ENCODE results near the gene ICOS. TPM values are rescaled to one million over a fixed set of nuclear protein-coding genes. Genes with fewer than 3 reads are reported as not detected.

The ICOS gene
- total and polyA plus RNA-seq, 2 of the 4 experiments (the other 2 are of a cell fraction), result not detected

DNA sequence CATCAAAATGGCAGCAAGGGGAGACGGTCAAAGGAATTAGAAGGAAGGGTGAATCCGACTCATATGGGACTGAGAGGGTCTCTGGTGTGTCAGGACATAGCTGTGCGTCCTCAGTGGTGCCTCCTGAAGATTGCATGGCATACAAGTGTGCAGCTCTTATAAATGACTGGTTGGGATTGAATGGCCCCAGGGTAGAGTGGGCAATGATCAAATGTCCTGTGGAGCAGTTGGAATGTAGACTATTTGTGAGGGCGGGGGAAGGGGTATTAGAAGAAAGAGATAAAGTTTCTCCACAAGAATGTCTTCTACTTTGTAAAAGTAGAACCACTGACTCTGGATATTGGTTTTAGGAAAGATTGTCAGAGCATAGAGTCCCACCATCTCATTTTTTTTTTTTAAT, 44.4 kb upstream of the ICOS start:
- ATAC-seq (ENCODE audit: low read depth), result no peak
- WGBS, 2 experiments (ENCODE audit: extremely low coverage in 2 of 2, insufficient read length in 1 of 2), result 46% methylated on average over 2 of the region's 4 CpGs; no CpG with 5 or more reads in 1 of the 2 experiments

More for the DNA sequence above, 44.4 kb upstream of the ICOS start:
- Histone ChIP-seq H3K14ac (replicated peaks; ENCODE audit: low read depth, low read length) (no peak overlapping the region), H3K27ac (ENCODE audit: insufficient read depth, low read length) (no peak overlapping the region), H4K91ac (ENCODE audit: insufficient read depth, low read depth, low read length) (no peak overlapping the region), H3K9me1 (ENCODE audit: insufficient read depth, low read length) (no peaks in the 10 kb centered on the region), H3K4me3 (ENCODE audit: insufficient read depth, low read depth, low read length) (no peak overlapping the region), H2AK9ac (replicated peaks; ENCODE audit: low read depth, low read length, poor library complexity) (no peak overlapping the region), H4K8ac (ENCODE audit: low read depth in 2 of 2, low read length in 2 of 2) (no peak overlapping the region), H3K27me3 (ENCODE audit: control insufficient read depth, insufficient read depth, low read length) (peaks cover 9% of the 10 kb centered on the region), H3K4me1 (ENCODE audit: control insufficient read depth, insufficient read depth, low read length) (no peaks in the 10 kb centered on the region), H4K20me1 (ENCODE audit: insufficient read depth, low read length) (no peaks in the 10 kb centered on the region), H3K18ac (ENCODE audit: low read depth, low read length) (no peak overlapping the region), H2BK5ac (ENCODE audit: low read depth, low read length, poor library complexity, severe bottlenecking) (no peak overlapping the region), H4K5ac (ENCODE audit: low read depth, low read length) (no peak overlapping the region), H2BK120ac (ENCODE audit: low read depth, low read length) (no peak overlapping the region), H3K36me3 (ENCODE audit: control insufficient read depth, insufficient read depth, low read length) (no peaks in the 10 kb centered on the region), H3K79me1 (ENCODE audit: low read depth in 1 of 2, low read length in 2 of 2) (no peaks in the 10 kb centered on the region), H3K23ac (ENCODE audit: low read depth, low read length) (no peak overlapping the region), H2BK15ac (ENCODE audit: low read depth, low read length) (no peak overlapping the region), H2AFZ (replicated peaks; ENCODE audit: low read length, poor library complexity) (no peak overlapping the region), H3K4me2 (ENCODE audit: low read depth, low read length) (no peak overlapping the region), H3K4ac (ENCODE audit: low read depth, low read length) (no peak overlapping the region), H3K9me3 (ENCODE audit: control insufficient read depth, insufficient read depth, low read length) (no peaks in the 10 kb centered on the region), H2BK20ac (ENCODE audit: low read depth, low read length) (no peak overlapping the region), H2AK5ac (ENCODE audit: low read depth, low read length) (no peak overlapping the region), H3K56ac (ENCODE audit: extremely low read depth, insufficient read depth, low read length) (no peak overlapping the region), H3K9ac (ENCODE audit: low read depth, low read length) (no peak overlapping the region)
- CTCF ChIA-PET, result interaction anchor here (0.6 kb wide), 1 partner anchor 14 kb away, joined by 3 read pairs; no protein-coding TSS in a partner anchor
- dilution Hi-C loops (cut with HindIII; ENCODE audit: low sequenced_read_pairs, unreplicated experiment) (no loop called here), in situ Hi-C loops (cut with MboI; ENCODE audit: low sequenced_read_pairs) (no loop called here), intact Hi-C loops (cut with micrococcal nuclease) (no loop called here)
- DNase-seq, result no peak
- POLR2A ChIA-PET (ENCODE audit: unreplicated experiment), result no interaction called here
- TF ChIP-seq MAFK (IDR thresholded peaks at IDR 0.05; ENCODE audit: low read depth, low read length), result no peak
- no peak for TF ChIP-seq RFX5 (IDR thresholded peaks at IDR 0.05; ENCODE audit: low read depth, low read length)
- TF ChIP-seq CTCF (conservative IDR thresholded peaks at IDR 0.05; ENCODE audit: low read depth, low read length), result no peak
- BruUV-seq (replicated peaks), result no TSS peak

All from IMR-90 (cell line).